Tibial nerve (tissue), 4 donors: ENCODE results near the gene NDUFB5. TPM values are rescaled to one million over a fixed set of nuclear protein-coding genes. Genes with fewer than 3 reads are reported as not detected.

Experiments
- DNase-seq, 2 donors: peaks; one replicate each; pipeline ENCODE4 v3.0.0-alpha.2; 2019; ENCODE audit warnings: low spot score in 2 of 2
- H3K27ac ChIP-seq, 4 donors: fragments of 200-600 bp; sonication (generic) in 3 of 4; one replicate each; pipeline ENCODE4 v1.5.1; 2017 to 2019; ENCODE audit warnings: mild to moderate bottlenecking in 1 of 4
- H3K27me3 ChIP-seq, 2 donors: fragments of 200-600 bp; sonication (generic) in 1 of 2; one replicate each; pipeline versions ENCODE4 v1.5.1 to v1.6.0; 2017 to 2019
- H3K36me3 ChIP-seq, 3 donors: fragments of 200-600 bp; sonication (generic); one replicate each; pipeline ENCODE4 v1.5.1; 2018 to 2019
- H3K4me1 ChIP-seq, 4 donors: fragments of 200-600 bp; sonication (generic) in 3 of 4; one replicate each; pipeline ENCODE4 v1.5.1; 2017 to 2019
- H3K4me3 ChIP-seq, 4 donors: fragments of 200-600 bp; sonication (generic) in 3 of 4; one replicate each; pipeline ENCODE4 v1.5.1; 2017 to 2019; ENCODE audit warnings: mild to moderate bottlenecking in 1 of 4, moderate library complexity in 1 of 4
- H3K9me3 ChIP-seq, 4 donors: fragments of 200-600 bp; sonication (generic) in 3 of 4; one replicate each; pipeline ENCODE4 v1.5.1; 2017 to 2019
- EP300 ChIP-seq, 2 donors: sonication (generic); formaldehyde crosslinking; IDR thresholded peaks; one replicate each; pipeline ENCODE4 v1.6.1; 2017; ENCODE audit warnings: antibody characterized with exemption in 2 of 2, mild to moderate bottlenecking in 1 of 2
- POLR2A ChIP-seq, 2 donors: fragments of 450-650 bp; IDR thresholded peaks; one replicate each; pipeline ENCODE4 v1.6.1; 2017; ENCODE audit warnings: antibody characterized with exemption in 2 of 2, mild to moderate bottlenecking in 2 of 2, moderate library complexity in 2 of 2
- WGBS, 2 donors: methylation state at CpG; one replicate each; pipeline ENCODE4 v1.1.5; 2018; 5-methylcytosine and 5-hydroxymethylcytosine counted together
- total RNA-seq, 4 donors: library from RNA; depleted of rRNA; stranded (reverse); fragments of >200 nt; gene quantifications; one replicate each; pipeline ENCODE4 v1.1.0, GENCODE V29; 2016
- TF ChIP-seq, protein P1 (sequence below), 5 experiments: fragments of 200-600 bp in 3 of 5; fragments of 450-650 bp in 2 of 5; sonication (generic) in 3 of 5; IDR thresholded peaks; one replicate each; pipeline ENCODE4 v1.5.1; 2016 to 2019; ENCODE audit warnings: antibody characterized with exemption in 5 of 5, mild to moderate bottlenecking in 3 of 5, moderate library complexity in 2 of 5

Gene NDUFB5
- total RNA-seq, 4 donors from 2014 or later = 45.9 to 101 (median 66.4) TPM

DNA sequence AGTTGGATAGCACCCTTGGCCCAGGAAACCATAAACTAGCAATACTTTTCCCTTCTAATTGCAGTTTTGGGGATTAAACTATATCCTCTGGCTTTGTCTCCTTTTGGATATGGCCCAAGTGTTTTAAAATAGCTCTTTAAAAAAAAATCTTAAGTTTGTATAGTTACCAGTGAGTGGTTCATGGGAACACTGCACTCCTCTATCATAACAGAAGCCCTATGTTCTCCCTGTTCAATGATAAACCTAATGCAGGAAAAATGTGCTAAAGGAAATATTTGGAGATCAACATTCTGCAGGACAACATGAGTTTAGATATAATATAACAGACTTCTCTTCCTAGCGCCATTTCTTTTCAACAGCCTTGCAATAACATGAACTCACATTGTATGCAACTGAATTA lies 13.3 kb upstream of the NDUFB5 start:
- Histone ChIP-seq H3K4me3 (no peak overlapping the region), H3K9me3 (no peaks in the 10 kb centered on the region), H3K4me1 (no peaks in the 10 kb centered on the region), H3K36me3 (peaks cover 0 to 100% (median 32%) of the 10 kb centered on the region in 3 donors), H3K27ac (no peak overlapping the region), H3K27me3 (no peaks in the 10 kb centered on the region)
- TF ChIP-seq EP300 (IDR thresholded peaks at IDR 0.05) (no peak), POLR2A (IDR thresholded peaks at IDR 0.05) (no peak)
- TF ChIP-seq, protein P1, sequence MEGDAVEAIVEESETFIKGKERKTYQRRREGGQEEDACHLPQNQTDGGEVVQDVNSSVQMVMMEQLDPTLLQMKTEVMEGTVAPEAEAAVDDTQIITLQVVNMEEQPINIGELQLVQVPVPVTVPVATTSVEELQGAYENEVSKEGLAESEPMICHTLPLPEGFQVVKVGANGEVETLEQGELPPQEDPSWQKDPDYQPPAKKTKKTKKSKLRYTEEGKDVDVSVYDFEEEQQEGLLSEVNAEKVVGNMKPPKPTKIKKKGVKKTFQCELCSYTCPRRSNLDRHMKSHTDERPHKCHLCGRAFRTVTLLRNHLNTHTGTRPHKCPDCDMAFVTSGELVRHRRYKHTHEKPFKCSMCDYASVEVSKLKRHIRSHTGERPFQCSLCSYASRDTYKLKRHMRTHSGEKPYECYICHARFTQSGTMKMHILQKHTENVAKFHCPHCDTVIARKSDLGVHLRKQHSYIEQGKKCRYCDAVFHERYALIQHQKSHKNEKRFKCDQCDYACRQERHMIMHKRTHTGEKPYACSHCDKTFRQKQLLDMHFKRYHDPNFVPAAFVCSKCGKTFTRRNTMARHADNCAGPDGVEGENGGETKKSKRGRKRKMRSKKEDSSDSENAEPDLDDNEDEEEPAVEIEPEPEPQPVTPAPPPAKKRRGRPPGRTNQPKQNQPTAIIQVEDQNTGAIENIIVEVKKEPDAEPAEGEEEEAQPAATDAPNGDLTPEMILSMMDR (IDR thresholded peaks at IDR 0.05) = no peak
- WGBS, 2 donors = 64 to 67% methylated on average over 1 of the region's 1 CpG
- DNase-seq = no peak

DNA sequence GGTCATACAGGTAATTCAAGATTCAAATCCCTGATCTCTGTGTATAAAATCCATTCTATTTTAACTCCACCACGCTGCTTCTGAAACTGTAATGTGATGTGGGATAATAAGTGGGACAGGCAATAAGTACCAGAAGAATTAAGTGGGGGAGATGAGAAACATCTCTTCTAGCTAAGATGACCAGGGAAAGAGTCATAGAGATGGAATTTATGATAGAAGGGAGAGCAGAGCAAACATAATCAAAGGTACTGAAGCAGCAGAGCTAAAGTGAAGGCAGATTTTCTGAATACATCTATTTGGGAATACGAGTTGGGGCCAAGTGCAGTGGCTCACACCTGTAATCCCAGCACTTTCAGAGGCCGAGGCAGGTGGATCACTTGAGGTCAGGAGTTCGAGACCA lies 5.1 kb upstream of the NDUFB5 start:
- Histone ChIP-seq H3K4me1 (peaks cover 0 to 18% (median 3%) of the 10 kb centered on the region in 4 donors), H3K9me3 (no peaks in the 10 kb centered on the region), H3K27ac (no peak overlapping the region), H3K4me3 (no peak overlapping the region), H3K36me3 (peaks cover 6 to 75% (median 11%) of the 10 kb centered on the region in 3 donors), H3K27me3 (no peaks in the 10 kb centered on the region)
- no peak for DNase-seq
- 93 to 98% methylated on average over 4 of the region's 4 CpGs for WGBS, 2 donors
- TF ChIP-seq, protein P1 (IDR thresholded peaks at IDR 0.05) = no peak
- no peak for TF ChIP-seq EP300 (IDR thresholded peaks at IDR 0.05)
- TF ChIP-seq POLR2A (IDR thresholded peaks at IDR 0.05) = no peak

DNA sequence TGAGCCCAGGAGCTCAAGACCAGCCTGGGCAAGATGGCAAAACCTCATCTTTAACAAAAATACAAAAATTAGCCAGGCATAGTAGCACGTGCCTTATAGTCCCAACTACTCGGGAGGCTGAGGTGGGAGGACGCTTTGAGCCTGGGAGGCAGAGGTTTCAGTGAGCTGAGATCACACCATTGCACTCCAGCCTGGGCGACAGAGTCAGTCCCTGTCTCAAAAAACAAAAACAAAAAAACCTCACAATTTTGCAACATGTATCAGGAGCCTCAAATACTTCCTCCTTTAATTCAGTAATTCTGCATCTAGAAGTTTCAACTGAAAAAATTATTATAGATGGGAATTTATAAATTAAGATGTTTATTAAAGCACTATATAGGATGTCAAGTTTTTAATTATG lies 1.3 kb upstream of the NDUFB5 start:
- TF ChIP-seq, protein P1 (IDR thresholded peaks at IDR 0.05) = no peak
- TF ChIP-seq POLR2A (IDR thresholded peaks at IDR 0.05) (no peak), EP300 (IDR thresholded peaks at IDR 0.05) (no peak)
- Histone ChIP-seq H3K4me3 (peak overlapping the region in 3 of 4 donors; percentile 77 to 84 (median 78)), H3K27me3 (no peaks in the 10 kb centered on the region), H3K4me1 (peaks cover 0 to 40% (median 7%) of the 10 kb centered on the region in 4 donors), H3K9me3 (no peaks in the 10 kb centered on the region), H3K36me3 (peaks cover 3 to 37% (median 6%) of the 10 kb centered on the region in 3 donors), H3K27ac (no peak overlapping the region)
- 73 to 81% methylated on average over 4 of the region's 4 CpGs for WGBS, 2 donors
- no peak for DNase-seq

DNA sequence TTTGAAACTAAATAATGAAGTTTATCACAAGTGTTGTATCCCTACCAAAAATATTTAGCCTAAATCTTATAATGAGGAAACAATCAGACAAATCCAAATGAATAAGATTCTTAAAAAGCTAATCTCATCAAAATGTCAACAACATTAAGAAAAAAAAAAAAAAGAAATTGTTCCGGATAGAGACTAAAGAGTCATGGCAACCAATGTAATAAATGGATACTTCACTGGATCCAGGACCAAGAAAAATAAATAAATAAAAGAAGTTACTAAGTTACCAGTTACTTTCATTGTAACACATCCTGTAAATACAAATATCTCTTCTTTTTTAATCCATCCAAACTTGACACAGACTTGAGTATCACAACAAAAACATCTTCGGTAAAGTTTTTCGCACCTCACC lies 763 bp upstream of the NDUFB5 start:
- H3K9me3 ChIP-seq = no peaks in the 10 kb centered on the region
- 1 to 2% methylated on average over 3 of the region's 3 CpGs for WGBS, 2 donors
- DNase-seq = no peak
- TF ChIP-seq EP300 (IDR thresholded peaks at IDR 0.05) = no peak
- TF ChIP-seq, protein P1 (IDR thresholded peaks at IDR 0.05) = no peak
- no peak for TF ChIP-seq POLR2A (IDR thresholded peaks at IDR 0.05)
- H3K27ac ChIP-seq = peak overlapping the region; percentile 75 to 93 (median 90)
- peak overlapping the region; percentile 77 to 84 (median 78) for H3K4me3 ChIP-seq
- H3K27me3 ChIP-seq = no peaks in the 10 kb centered on the region
- H3K36me3 ChIP-seq = peaks cover under 1 to 32% (median 3%) of the 10 kb centered on the region in 3 donors
- H3K4me1 ChIP-seq = peaks cover 0 to 40% (median 7%) of the 10 kb centered on the region in 4 donors

DNA sequence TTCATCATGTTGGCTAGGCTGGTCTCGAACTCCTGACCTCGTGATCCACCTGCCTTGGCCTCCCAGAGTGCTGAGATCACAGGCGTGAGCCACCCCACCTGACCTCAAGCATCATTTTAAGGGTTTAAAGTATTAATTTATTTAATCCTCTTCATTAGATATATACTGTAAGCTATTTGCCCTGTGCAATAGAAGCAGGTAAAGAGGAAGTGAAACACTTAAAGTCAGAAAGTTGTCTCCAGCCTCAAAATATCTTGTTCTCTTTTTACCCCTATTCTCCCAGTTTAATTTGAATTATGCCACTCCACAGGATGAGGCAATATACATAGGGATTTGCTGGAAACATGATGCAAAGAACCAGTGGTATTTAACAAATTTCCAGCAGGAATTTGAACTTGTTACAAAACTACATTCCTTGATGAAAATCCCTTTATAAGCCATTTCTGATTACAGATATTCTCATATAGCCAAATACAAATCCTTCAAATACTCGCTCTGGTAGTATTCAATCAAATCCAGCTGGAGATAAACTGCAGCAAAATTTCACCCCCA lies 2.0 kb downstream of the NDUFB5 start:
- no peak overlapping the region for H3K27ac ChIP-seq
- H3K27me3 ChIP-seq = no peaks in the 10 kb centered on the region
- H3K9me3 ChIP-seq = no peaks in the 10 kb centered on the region
- H3K4me1 ChIP-seq = peaks cover 0 to 40% (median 7%) of the 10 kb centered on the region in 4 donors
- DNase-seq = no peak
- TF ChIP-seq, protein P1 (IDR thresholded peaks at IDR 0.05) = no peak
- TF ChIP-seq EP300 (IDR thresholded peaks at IDR 0.05) (no peak), POLR2A (IDR thresholded peaks at IDR 0.05) (no peak)
- no peak overlapping the region for H3K4me3 ChIP-seq
- H3K36me3 ChIP-seq = peaks cover 0 to 9% (median 0%) of the 10 kb centered on the region in 3 donors
- WGBS, 2 donors = 92 to 96% methylated on average over 4 of the region's 4 CpGs
